Epithelial cell of proximal tubule (primary cell): ENCODE data around the gene THOC2. TPM values are rescaled to one million over a fixed set of nuclear protein-coding genes. Genes with fewer than 3 reads are reported as not detected.
"Not testable (repeated sequence)": the region's sequence is repeated elsewhere in the genome, so short reads cannot be mapped to it uniquely, and the experiment has no call there.

Source experiments
- DNase-seq: peaks from one replicate; pipeline ENCODE4 v3.0.0-alpha.2; 2011; ENCODE audit warnings: low read depth
- H3K4me3 ChIP-seq: 2 replicates; pipeline ENCODE4 v1.5.1; 2011; ENCODE audit warnings: low read depth, mild to moderate bottlenecking, low read length
- CTCF ChIP-seq: conservative IDR thresholded peaks from 2 replicates; pipeline ENCODE4 v1.5.1; 2012; ENCODE audit warnings: low read depth, mild to moderate bottlenecking, low read length
- total RNA-seq: library from RNA; depleted of rRNA; stranded (reverse); fragments of >200 nt; gene quantifications from 2 replicates; pipeline ENCODE4 v1.2.3, GENCODE V29; 2015

The THOC2 gene
- total RNA-seq, result 42.2 and 47.4 TPM in 2 replicates

- no peak for DNase-seq
- peak; percentile 35 for TF ChIP-seq CTCF
- peak within 1 kb of the TSS; percentile 83 for H3K4me3 ChIP-seq
These were observed at the start of gene THOC2 for GRCh38 chrX:123732670-123733363. Gene THOC2 (minus strand): TSS chrX:123733052. CDS start chrX:123733022, 30 bp downstream.

- not testable (repeated sequence) for H3K4me3 ChIP-seq, DNase-seq
These were observed 48.9 kb upstream of the THOC2 start for GRCh38 chrX:123781786-123782185.

- DNase-seq, result no peak
- no peak overlapping the region for H3K4me3 ChIP-seq
These were observed 47.1 kb upstream of the THOC2 start for GRCh38 chrX:123779908-123780396.

GRCh38 chrX:123773258-123773988 is 40.6 kb upstream of the THOC2 start:
- TF ChIP-seq CTCF, result no peak
- no peak overlapping the region for H3K4me3 ChIP-seq
- no peak for DNase-seq

More at GRCh38 chrX:123779908-123780396, 47.1 kb upstream of the THOC2 start:
- TF ChIP-seq CTCF, result no peak

- DNase-seq, result no peak
- no peak for TF ChIP-seq CTCF
These were observed 38.7 kb upstream of the THOC2 start for GRCh38 chrX:123771449-123772064.

GRCh38 chrX:123764967-123765871 is 32.4 kb upstream of the THOC2 start:
- no peak for DNase-seq
- H3K4me3 ChIP-seq, result peak overlapping the region; percentile 55
- TF ChIP-seq CTCF, result no peak

More at GRCh38 chrX:123771449-123772064, 38.7 kb upstream of the THOC2 start:
- no peak overlapping the region for H3K4me3 ChIP-seq

GRCh38 chrX:123759849-123760248 is 27.0 kb upstream of the THOC2 start:
- not testable (repeated sequence) for DNase-seq, H3K4me3 ChIP-seq

- DNase-seq, H3K4me3 ChIP-seq: not testable (repeated sequence)
These were observed 24.9 kb upstream of the THOC2 start for GRCh38 chrX:123757794-123758193.
